ENCODE results near the gene ARHGEF4.
"Not testable (repeated sequence)": the region's sequence is repeated elsewhere in the genome, so short reads cannot be mapped to it uniquely, and the experiment has no call there.

Gene ARHGEF4

GRCh38 chr2:130985206-130985780 lies 148.6 kb downstream of the ARHGEF4 start:
- DNase-seq: no peak

GRCh38 chr2:130985831-130986649 lies 149.3 kb downstream of the ARHGEF4 start:
- DNase-seq: no peak

GRCh38 chr2:130986890-130987493 lies 150.3 kb downstream of the ARHGEF4 start:
- DNase-seq: no peak

- no peak for DNase-seq
Measured at GRCh38 chr2:130987519-130988425, 151.1 kb downstream of the ARHGEF4 start.

GRCh38 chr2:130991446-130991845 lies 154.7 kb downstream of the ARHGEF4 start:
- DNase-seq: not testable (repeated sequence)

- not testable (repeated sequence) for DNase-seq
Measured at GRCh38 chr2:130992003-130992402, 155.3 kb downstream of the ARHGEF4 start.

GRCh38 chr2:130996691-130997090 lies 160.0 kb downstream of the ARHGEF4 start:
- DNase-seq: no peak

- no peak for DNase-seq
Measured at GRCh38 chr2:130997198-130997597, 160.5 kb downstream of the ARHGEF4 start.

GRCh38 chr2:130998561-130998960 lies 161.8 kb downstream of the ARHGEF4 start:
- no peak for DNase-seq

GRCh38 chr2:131004446-131005209 lies 167.9 kb downstream of the ARHGEF4 start:
- no peak for DNase-seq

- no peak for DNase-seq
Measured at GRCh38 chr2:131005216-131005935, 168.7 kb downstream of the ARHGEF4 start.

GRCh38 chr2:131006561-131006960 lies 169.8 kb downstream of the ARHGEF4 start:
- DNase-seq: no peak

- no peak for DNase-seq
Measured at GRCh38 chr2:131008967-131009366, 172.3 kb downstream of the ARHGEF4 start.

- no peak for DNase-seq
Measured at GRCh38 chr2:131009713-131010475, 173.2 kb downstream of the ARHGEF4 start.

- DNase-seq: no peak
Measured at GRCh38 chr2:131010566-131010965, 173.9 kb downstream of the ARHGEF4 start.

GRCh38 chr2:131011486-131011885 lies 174.8 kb downstream of the ARHGEF4 start:
- DNase-seq: no peak

GRCh38 chr2:131014141-131014540 lies 177.4 kb downstream of the ARHGEF4 start:
- DNase-seq: no peak

GRCh38 chr2:131015764-131016163 lies 179.1 kb downstream of the ARHGEF4 start:
- DNase-seq: no peak

GRCh38 chr2:131016826-131017741 lies 180.4 kb downstream of the ARHGEF4 start:
- DNase-seq: no peak

GRCh38 chr2:131022731-131023130 lies 186.0 kb downstream of the ARHGEF4 start:
- DNase-seq: no peak

All from COR-L47 (cell line).